HEK293T (cell line): Measurements from ENCODE around the gene RBP3.
"Not testable (repeated sequence)": the region's sequence is repeated elsewhere in the genome, so short reads cannot be mapped to it uniquely, and the experiment has no call there.

Experiments
- CTCF ChIA-PET: fragments of 350-600 bp; formaldehyde crosslinking; extraction: SDS; loops from one replicate; lab custom pipeline; 2021; ENCODE audit warnings: antibody characterized with exemption, inconsistent platforms; lab: Yijun Ruan, JAX
- POLR2A ChIA-PET: fragments of 350-600 bp; formaldehyde crosslinking; extraction: SDS; loops from one replicate; lab custom pipeline; 2020; ENCODE audit warnings: antibody characterized with exemption, inconsistent platforms; lab: Yijun Ruan, JAX
- DNase-seq: peaks from one replicate; pipeline ENCODE4 v3.0.0; 2012; ENCODE audit warnings: mixed read lengths; ENCODE audit errors: extremely low spot score
- ARNT ChIP-seq: fragments of 450-650 bp; IDR thresholded peaks from 2 replicates; pipeline ENCODE4 v1.6.1; 2017; ENCODE audit warnings: mild to moderate bottlenecking
- BHLHE40 ChIP-seq: fragments of 450-650 bp; IDR thresholded peaks from 2 replicates; pipeline ENCODE4 v1.6.1; 2016; ENCODE audit warnings: mild to moderate bottlenecking, moderate library complexity, borderline replicate concordance
- CTBP1 ChIP-seq: fragments of 450-650 bp; IDR thresholded peaks from 2 replicates; pipeline ENCODE4 v1.6.1; 2016; ENCODE audit warnings: borderline replicate concordance
- ELF4 ChIP-seq: fragments of 450-650 bp; IDR thresholded peaks from 2 replicates; pipeline ENCODE4 v1.6.1; 2017; ENCODE audit warnings: antibody characterized with exemption
- FOXA1 ChIP-seq: fragments of 450-650 bp; IDR thresholded peaks from 2 replicates; pipeline ENCODE4 v1.6.1; 2016; ENCODE audit warnings: mild to moderate bottlenecking
- FOXK2 ChIP-seq: fragments of 450-650 bp; IDR thresholded peaks from 2 replicates; pipeline ENCODE4 v1.6.1; 2016; ENCODE audit warnings: mild to moderate bottlenecking
- FOXM1 ChIP-seq: fragments of 450-650 bp; IDR thresholded peaks from 2 replicates; pipeline ENCODE4 v1.6.1; 2017; ENCODE audit warnings: mild to moderate bottlenecking, borderline replicate concordance
- HDGF ChIP-seq: fragments of 450-650 bp; IDR thresholded peaks from 2 replicates; pipeline ENCODE4 v1.6.1; 2017; ENCODE audit warnings: antibody characterized with exemption, borderline replicate concordance
- L3MBTL2 ChIP-seq: fragments of 450-650 bp; conservative IDR thresholded peaks from 2 replicates; pipeline ENCODE4 v1.6.1; 2016; ENCODE audit warnings: mild to moderate bottlenecking
- LEF1 ChIP-seq: fragments of 450-650 bp; IDR thresholded peaks from 2 replicates; pipeline ENCODE4 v1.6.1; 2017; ENCODE audit warnings: mild to moderate bottlenecking, borderline replicate concordance
- NFRKB ChIP-seq: fragments of 450-650 bp; IDR thresholded peaks from 2 replicates; pipeline ENCODE4 v1.6.1; 2016; ENCODE audit warnings: mild to moderate bottlenecking, moderate library complexity
- SP1 ChIP-seq: fragments of 450-650 bp; IDR thresholded peaks from 2 replicates; pipeline ENCODE4 v1.6.1; 2017
- SUZ12 ChIP-seq: fragments of 450-650 bp; IDR thresholded peaks from 2 replicates; pipeline ENCODE4 v1.6.1; 2016; ENCODE audit warnings: mild to moderate bottlenecking
- TARDBP ChIP-seq: fragments of 450-650 bp; IDR thresholded peaks from 2 replicates; pipeline ENCODE4 v1.6.1; 2016
- ZNF384 ChIP-seq: fragments of 450-650 bp; IDR thresholded peaks from 2 replicates; pipeline ENCODE4 v1.6.1; 2016
- TF ChIP-seq, protein P1 (sequence below): fragments of 450-650 bp; IDR thresholded peaks from 2 replicates; pipeline ENCODE4 v1.6.1; 2016

RBP3 gene

DNA sequence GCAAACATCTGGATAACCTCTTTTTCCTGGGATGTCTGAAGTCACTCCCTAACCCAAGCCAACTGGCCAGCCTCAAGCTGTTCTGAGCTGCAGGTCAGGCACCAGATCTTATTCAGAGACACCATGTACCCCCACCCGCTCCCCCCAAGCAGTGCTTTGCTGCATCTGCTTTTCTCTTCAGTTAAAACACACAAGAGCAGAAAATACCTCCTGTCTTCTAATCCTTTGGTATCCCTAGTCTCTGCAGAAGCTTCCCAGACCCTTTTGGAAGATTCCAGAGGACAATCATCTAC lies 32.9 kb downstream of the RBP3 start:
- ChIA-PET CTCF (no interaction called here), POLR2A (interaction anchor here (2.5 kb wide), 1 partner anchor 1097 kb away, joined by 18 read pairs; no protein-coding TSS in a partner anchor)
- TF ChIP-seq ARNT (no peak), L3MBTL2 (no peak), NFRKB (no peak), CTBP1 (no peak), LEF1 (no peak), HDGF (no peak), TARDBP (no peak), ZNF384 (no peak), FOXK2 (no peak), FOXM1 (no peak), ELF4 (no peak), FOXA1 (no peak), SP1 (no peak), SUZ12 (no peak), BHLHE40 (no peak)
- TF ChIP-seq, protein P1, sequence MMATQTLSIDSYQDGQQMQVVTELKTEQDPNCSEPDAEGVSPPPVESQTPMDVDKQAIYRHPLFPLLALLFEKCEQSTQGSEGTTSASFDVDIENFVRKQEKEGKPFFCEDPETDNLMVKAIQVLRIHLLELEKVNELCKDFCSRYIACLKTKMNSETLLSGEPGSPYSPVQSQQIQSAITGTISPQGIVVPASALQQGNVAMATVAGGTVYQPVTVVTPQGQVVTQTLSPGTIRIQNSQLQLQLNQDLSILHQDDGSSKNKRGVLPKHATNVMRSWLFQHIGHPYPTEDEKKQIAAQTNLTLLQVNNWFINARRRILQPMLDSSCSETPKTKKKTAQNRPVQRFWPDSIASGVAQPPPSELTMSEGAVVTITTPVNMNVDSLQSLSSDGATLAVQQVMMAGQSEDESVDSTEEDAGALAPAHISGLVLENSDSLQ: no peak
- no peak for DNase-seq

DNA sequence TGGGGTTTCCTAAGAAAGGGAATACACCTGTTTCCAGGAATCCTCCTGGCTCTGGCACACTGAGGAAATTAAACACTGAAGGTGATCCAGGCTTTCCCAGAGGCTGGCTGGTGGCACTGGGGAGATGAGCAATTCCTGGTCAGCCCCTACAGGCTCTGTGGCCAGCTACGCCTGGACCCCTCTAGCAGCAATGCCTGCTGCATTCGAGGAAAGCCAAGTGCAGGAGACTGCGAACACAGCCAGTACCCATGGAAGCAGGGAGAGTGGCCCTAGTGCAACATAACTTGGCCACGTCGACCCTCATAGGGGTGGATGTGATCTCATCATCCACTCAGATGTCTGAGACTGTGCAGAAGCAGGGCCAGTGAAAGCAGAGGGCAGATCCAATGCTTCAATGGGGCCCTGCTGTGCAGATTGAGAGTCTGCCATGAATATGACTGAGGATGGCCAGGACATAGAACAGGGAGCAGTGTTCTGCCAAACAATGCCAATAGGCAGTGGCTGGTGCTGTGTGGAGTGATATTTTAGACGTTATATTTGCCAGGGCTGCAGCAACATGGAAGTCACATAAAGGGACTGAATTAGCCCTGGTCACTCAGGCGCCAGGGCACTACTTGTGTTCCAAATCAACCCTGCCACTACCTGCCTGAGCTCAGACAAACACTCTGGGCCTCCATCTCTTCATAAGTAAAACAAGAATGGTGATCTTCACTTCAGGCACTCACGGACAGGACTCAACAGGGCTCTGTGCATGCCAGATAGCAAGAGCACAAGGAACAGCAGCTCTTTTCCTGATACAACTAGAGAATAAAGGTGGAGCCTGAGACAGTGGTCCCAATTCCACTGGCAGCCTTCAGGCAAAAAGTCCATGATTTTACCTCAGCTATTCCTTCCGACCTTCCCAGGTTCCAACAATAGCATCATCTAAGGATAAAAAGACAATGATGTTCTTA lies 33.5 kb downstream of the RBP3 start:
- no peak for DNase-seq
- CTCF ChIA-PET: interaction anchor here (0.6 kb wide), 1 partner anchor 1738 kb away, joined by 3 read pairs; no protein-coding TSS in a partner anchor
- POLR2A ChIA-PET: interaction anchor here (1.1 to 2.5 kb wide), 2 partner anchors 20 to 1098 kb away, joined by 3 to 18 read pairs; no protein-coding TSS in a partner anchor
- no peak for TF ChIP-seq FOXK2

DNA sequence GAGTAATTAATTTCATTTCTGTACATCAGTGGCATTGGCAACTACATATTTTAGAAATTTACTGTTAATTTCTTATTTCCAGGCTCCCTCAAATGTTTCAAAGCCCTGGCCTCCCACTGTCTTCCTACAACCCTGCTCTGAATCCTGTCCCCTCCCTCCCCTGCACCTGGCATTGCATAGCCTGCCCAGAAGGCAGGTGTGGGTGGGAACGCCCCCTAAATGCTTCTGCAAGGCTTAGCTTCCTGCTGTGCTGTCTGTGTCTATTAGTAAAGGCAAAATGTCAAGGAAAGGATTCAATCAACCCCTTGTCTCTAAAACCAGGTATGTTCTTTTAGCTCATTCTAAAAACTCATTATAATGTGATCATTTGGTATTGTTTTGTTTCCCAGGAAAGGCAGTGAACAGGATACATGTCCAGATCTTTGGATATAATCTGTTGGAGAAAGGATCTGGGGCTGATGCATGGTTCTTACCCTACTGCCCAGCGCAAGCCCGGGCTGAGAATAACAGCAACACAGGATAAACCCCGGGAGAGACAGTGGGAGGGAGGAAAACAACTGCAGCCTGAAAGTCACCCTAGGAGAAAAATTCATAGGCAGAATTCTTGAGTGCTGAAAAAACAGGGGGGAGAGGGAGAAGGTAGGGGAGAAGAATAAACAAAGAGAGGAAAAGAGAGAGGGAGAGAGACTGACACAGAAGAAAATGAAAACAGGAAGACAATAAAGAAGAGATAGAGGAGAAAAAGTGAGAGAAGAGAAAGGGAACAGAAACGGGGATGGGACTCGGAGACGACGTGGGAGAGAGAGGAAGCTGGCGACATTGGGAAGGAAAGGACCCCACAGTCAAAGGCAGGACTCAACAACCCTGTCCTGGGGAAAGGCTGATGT lies 35.3 kb downstream of the RBP3 start:
- ChIA-PET POLR2A (interaction anchor here (1.0 to 1.5 kb wide), 6 partner anchors 13 to 66 kb away, joined by 3 to 6 read pairs (median 4); no protein-coding TSS in a partner anchor), CTCF (interaction anchor here (1.5 kb wide), 2 partner anchors 13 to 21 kb away, joined by 3 to 4 read pairs; no protein-coding TSS in a partner anchor)
- TF ChIP-seq L3MBTL2: 0 out of 2 replicates have a peak, but pooled peaks have one; percentile 43
- no peak for TF ChIP-seq HDGF
- no peak for TF ChIP-seq TARDBP
- DNase-seq: no peak

DNA sequence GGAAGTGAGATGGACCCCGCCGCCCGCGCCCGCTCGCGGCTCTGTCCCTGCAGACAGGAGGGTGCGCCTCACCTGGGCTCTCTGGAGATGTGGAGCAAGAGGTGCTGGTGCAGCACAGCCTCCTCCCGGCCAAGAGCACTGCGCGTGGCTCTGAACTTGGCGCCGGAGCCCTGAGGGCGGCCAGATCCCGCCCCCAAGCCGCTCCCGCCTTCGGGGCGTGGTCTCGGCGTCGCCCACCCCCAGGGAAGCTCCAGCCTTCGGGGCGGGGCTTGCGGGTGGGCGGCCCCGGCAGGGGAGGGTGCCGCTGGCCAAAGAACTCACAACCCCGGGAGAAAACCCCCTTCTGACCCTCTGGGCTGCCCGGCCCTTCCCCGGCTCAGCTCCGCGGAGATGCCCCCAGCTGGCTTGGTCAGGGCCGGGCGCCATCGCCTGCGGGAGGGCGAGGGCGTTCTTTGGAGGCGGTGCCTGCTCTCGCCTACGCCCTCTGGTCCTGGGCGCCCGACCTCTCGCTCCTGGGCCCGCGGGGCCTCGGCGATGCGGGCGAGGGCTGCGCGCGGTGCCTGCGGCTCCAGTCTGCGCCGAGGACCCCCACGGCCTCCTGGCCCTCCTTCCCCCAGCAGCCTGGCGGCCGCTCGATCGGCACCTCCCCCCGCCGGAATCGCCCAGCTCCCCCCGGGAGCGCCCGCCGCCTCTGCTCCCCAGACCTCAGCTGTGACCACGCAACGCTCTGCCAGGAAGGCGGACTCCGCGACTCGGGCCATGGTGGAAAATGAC lies 36.2 kb downstream of the RBP3 start, which contains the start of gene ZNF488:
Gene ZNF488 (minus strand): TSS at position 146 of the 774 bp plus-strand sequence. CDS start 15,464 bp downstream, outside the sequence.
- CTCF ChIA-PET: interaction anchor here (1.5 kb wide), 3 partner anchors 14 to 22 kb away, joined by 3 to 4 read pairs (median 4); no protein-coding TSS in a partner anchor
- peak; percentile 95 for DNase-seq
- POLR2A ChIA-PET: interaction anchor here (0.7 to 1.5 kb wide), 8 partner anchors 12 to 65 kb away, joined by 3 to 6 read pairs (median 4); no protein-coding TSS in a partner anchor
- TF ChIP-seq SP1 (peak; percentile 67; the same call in 1 of the 2 replicates), ARNT (no peak), L3MBTL2 (peak; percentile 8), HDGF (no peak), ELF4 (peak; percentile 37; the same call in 1 of the 2 replicates), BHLHE40 (no peak)

DNA sequence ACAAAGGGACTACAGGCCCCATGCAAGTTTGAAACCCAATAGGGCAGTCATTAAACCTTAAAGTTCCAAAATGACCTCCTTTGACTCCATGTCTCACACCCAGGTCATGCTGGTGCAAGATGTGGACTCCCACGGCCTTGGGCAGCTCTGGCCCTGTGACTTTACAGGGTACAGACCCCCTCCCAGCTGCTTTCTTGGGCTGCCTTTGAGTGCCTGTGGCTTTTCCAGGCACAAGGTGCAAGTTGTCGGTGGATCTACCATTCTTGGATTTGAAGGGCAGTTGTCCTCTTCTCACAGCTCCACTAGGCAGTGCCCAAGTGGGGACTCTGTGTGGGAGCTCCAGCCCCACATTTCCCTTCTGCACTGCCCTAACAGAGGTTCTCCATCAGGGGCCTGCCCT lies 37.9 kb downstream of the RBP3 start:
- POLR2A ChIA-PET, CTCF ChIA-PET, DNase-seq: not testable (repeated sequence)

DNA sequence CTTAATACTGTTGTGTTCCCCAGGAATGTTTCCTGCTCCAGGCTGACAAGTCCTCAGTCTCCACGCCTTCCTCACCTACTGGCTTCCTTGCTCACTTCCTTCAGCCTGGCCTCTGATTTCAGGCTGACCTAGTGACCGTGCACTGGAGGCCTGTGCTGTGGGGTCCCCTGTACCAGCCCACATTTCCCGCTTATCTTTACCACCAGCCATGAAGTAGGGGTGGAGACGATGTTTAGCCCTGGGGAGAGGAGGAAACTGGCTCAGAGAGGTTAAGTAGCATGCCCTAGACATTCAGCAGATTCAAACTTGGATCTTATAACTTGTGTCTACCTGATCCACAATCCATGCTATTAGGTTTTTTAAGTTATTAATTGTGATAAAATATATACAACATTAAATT lies 40.7 kb downstream of the RBP3 start:
- CTCF ChIA-PET: no interaction called here
- POLR2A ChIA-PET: no interaction called here
- TF ChIP-seq HDGF: no peak
- no peak for TF ChIP-seq SP1
- no peak for TF ChIP-seq FOXA1
- TF ChIP-seq BHLHE40: no peak
- TF ChIP-seq ZNF384: no peak
- TF ChIP-seq NFRKB: no peak
- TF ChIP-seq CTBP1: no peak
- no peak for DNase-seq

DNA sequence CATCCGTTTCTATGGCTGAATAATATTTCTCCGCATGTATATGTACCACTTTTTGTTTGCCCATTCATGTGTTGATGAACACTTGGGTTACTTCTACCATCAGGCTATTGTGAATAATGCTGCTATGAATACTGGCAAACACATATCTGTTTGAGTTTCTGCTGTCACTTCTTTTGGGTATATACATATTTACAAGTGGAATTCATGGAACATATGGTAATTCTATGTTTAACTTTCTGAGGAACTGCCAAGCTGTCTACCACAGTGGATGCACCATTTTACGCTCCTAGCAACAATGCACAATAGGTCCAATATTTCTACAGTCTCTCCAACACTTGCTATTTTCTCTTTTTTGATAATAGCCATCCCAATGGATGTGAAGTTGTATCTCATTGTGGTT lies 41.5 kb downstream of the RBP3 start:
- TF ChIP-seq CTBP1 (no peak), FOXM1 (no peak), FOXK2 (no peak), HDGF (no peak)
- ChIA-PET POLR2A (no interaction called here), CTCF (no interaction called here)
- DNase-seq: no peak
